ENCODE results near the gene CNTN1. TPM values are rescaled to one million over a fixed set of nuclear protein-coding genes. Genes with fewer than 3 reads are reported as not detected.

The CNTN1 gene
- total RNA-seq, 2 donors from 2014 or later, result not detected

- no peaks in the 10 kb centered on the region for H3K27me3 Mint-ChIP-seq
- H3K36me3 Mint-ChIP-seq (ENCODE audit: low read depth), result no peaks in the 10 kb centered on the region
- H3K4me3 Mint-ChIP-seq, result no peak overlapping the region
- H3K4me1 Mint-ChIP-seq, result no peaks in the 10 kb centered on the region
- no peaks in the 10 kb centered on the region for H3K9me3 ChIP-seq (ENCODE audit: control insufficient read depth, low read length, poor library complexity, severe bottlenecking)
- no peak overlapping the region for H3K27ac Mint-ChIP-seq
- ATAC-seq (no peak), DNase-seq (no peak)
These were observed 296.1 kb downstream of the CNTN1 start for GRCh38 chr12:40988355-40988754.

DNA sequence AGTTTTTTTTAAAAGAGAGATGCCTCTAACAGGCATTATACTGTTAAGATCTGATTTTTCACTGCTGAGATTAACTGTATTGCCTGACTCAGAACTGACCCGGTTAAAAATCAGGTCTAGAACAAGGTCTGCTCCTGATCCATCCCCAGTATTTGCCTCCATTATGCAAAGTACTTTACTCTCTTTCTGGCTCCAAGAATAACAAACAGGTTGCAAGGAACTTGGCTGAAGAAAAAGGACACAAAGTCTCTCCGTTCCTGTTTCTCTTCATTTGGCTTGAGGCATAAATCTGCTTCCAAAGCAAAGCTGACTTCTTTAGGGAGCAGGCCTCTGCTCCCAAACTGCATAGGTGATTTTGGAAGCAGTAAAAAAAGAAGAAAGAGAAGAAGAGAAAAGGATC lies 296.6 kb downstream of the CNTN1 start:
- no peaks in the 10 kb centered on the region for H3K4me1 Mint-ChIP-seq
- H3K36me3 Mint-ChIP-seq (ENCODE audit: low read depth), result no peaks in the 10 kb centered on the region
- ATAC-seq, result no peak
- no peak overlapping the region for H3K4me3 Mint-ChIP-seq
- no peak for DNase-seq
- no peak overlapping the region for H3K27ac Mint-ChIP-seq
- H3K27me3 Mint-ChIP-seq, result no peaks in the 10 kb centered on the region
- H3K9me3 ChIP-seq (ENCODE audit: control insufficient read depth, low read length, poor library complexity, severe bottlenecking), result no peaks in the 10 kb centered on the region

GRCh38 chr12:40989785-40990184 lies 297.5 kb downstream of the CNTN1 start:
- Mint-ChIP-seq H3K27ac (no peak overlapping the region), H3K27me3 (no peaks in the 10 kb centered on the region), H3K36me3 (ENCODE audit: low read depth) (no peaks in the 10 kb centered on the region), H3K4me1 (no peaks in the 10 kb centered on the region), H3K4me3 (no peak overlapping the region)
- DNase-seq, result no peak
- ATAC-seq, result no peak
- no peaks in the 10 kb centered on the region for H3K9me3 ChIP-seq (ENCODE audit: control insufficient read depth, low read length, poor library complexity, severe bottlenecking)

GRCh38 chr12:40992158-40992557 lies 299.9 kb downstream of the CNTN1 start:
- DNase-seq, result no peak
- no peak overlapping the region for H3K27ac Mint-ChIP-seq

DNA sequence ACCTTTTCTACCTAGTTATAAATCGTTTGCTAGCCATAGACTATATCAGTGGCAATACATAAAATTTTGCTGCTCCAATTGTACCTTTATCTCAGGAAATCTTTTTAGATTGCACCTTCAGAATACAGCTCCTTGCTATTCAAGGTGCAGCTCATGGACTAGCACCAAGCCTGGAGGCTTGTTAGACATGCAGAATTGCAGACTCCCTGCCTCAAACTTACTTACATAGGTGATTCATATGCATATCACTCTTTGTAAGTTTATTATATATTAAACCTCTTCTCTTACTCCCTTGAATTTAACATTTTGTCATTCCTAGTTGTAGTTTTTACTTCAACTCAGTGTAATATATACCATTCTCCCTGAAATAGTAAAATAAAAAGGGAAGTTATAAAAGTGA lies 300.4 kb downstream of the CNTN1 start:
- Mint-ChIP-seq H3K4me3 (no peak overlapping the region), H3K27me3 (no peaks in the 10 kb centered on the region), H3K36me3 (ENCODE audit: low read depth) (no peaks in the 10 kb centered on the region), H3K4me1 (no peaks in the 10 kb centered on the region), H3K27ac (no peak overlapping the region)
- DNase-seq (no peak), ATAC-seq (no peak)
- no peaks in the 10 kb centered on the region for H3K9me3 ChIP-seq (ENCODE audit: control insufficient read depth, low read length, poor library complexity, severe bottlenecking)

More at GRCh38 chr12:40992158-40992557, 299.9 kb downstream of the CNTN1 start:
- Mint-ChIP-seq H3K4me1 (no peaks in the 10 kb centered on the region), H3K27me3 (no peaks in the 10 kb centered on the region), H3K36me3 (ENCODE audit: low read depth) (no peaks in the 10 kb centered on the region), H3K4me3 (no peak overlapping the region)
- ATAC-seq, result no peak
- no peaks in the 10 kb centered on the region for H3K9me3 ChIP-seq (ENCODE audit: control insufficient read depth, low read length, poor library complexity, severe bottlenecking)

DNA sequence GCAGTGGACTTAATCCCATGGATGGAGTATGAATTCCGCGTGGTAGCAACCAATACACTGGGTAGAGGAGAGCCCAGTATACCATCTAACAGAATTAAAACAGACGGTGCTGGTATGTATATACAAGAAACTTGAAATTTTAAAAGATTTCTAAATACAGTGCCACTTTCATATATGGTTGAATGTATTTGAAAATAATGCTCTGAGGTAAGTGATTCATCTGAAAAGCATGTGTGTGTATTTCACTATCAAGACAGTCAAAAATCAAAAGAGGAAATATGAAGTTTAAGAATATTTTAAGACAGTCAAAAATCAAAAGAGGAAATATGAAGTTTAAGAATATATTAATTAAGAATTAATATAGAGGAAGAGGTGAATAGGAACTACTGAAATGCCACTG lies 300.9 kb downstream of the CNTN1 start:
- Mint-ChIP-seq H3K36me3 (ENCODE audit: low read depth) (no peaks in the 10 kb centered on the region), H3K4me3 (no peak overlapping the region), H3K27me3 (no peaks in the 10 kb centered on the region), H3K27ac (no peak overlapping the region), H3K4me1 (no peaks in the 10 kb centered on the region)
- DNase-seq (no peak), ATAC-seq (no peak)
- no peaks in the 10 kb centered on the region for H3K9me3 ChIP-seq (ENCODE audit: control insufficient read depth, low read length, poor library complexity, severe bottlenecking)

GRCh38 chr12:40996091-40996490 lies 303.9 kb downstream of the CNTN1 start:
- no peak for ATAC-seq
- DNase-seq, result no peak
- H3K27me3 Mint-ChIP-seq, result no peaks in the 10 kb centered on the region
- H3K4me1 Mint-ChIP-seq, result no peaks in the 10 kb centered on the region
- no peak overlapping the region for H3K4me3 Mint-ChIP-seq
- no peaks in the 10 kb centered on the region for H3K36me3 Mint-ChIP-seq (ENCODE audit: low read depth)
- H3K27ac Mint-ChIP-seq, result no peak overlapping the region
- no peaks in the 10 kb centered on the region for H3K9me3 ChIP-seq (ENCODE audit: control insufficient read depth, low read length, poor library complexity, severe bottlenecking)

DNA sequence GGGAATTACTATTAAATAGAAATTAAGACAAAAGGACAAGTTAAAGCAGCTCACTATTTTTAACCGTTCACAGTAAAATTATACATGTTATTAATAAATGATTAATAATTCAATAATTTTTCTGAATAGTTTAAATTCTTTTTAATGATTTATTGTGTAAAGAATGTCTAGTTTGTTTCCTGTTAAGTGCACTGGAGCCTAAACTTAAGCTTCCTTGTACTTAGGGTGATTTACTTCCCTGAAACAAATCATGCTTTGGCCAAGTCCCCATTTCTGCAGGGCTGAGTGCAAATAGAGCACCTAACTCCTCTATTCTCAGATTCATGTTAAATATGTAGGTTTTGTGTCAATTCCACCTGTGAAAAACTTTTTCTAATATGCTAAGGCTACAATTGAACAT lies 307.0 kb downstream of the CNTN1 start:
- H3K36me3 Mint-ChIP-seq (ENCODE audit: low read depth), result no peaks in the 10 kb centered on the region
- DNase-seq (no peak), ATAC-seq (no peak)
- H3K27me3 Mint-ChIP-seq, result no peaks in the 10 kb centered on the region
- no peaks in the 10 kb centered on the region for H3K9me3 ChIP-seq (ENCODE audit: control insufficient read depth, low read length, poor library complexity, severe bottlenecking)
- no peaks in the 10 kb centered on the region for H3K4me1 Mint-ChIP-seq
- H3K4me3 Mint-ChIP-seq, result no peak overlapping the region
- H3K27ac Mint-ChIP-seq, result no peak overlapping the region

DNA sequence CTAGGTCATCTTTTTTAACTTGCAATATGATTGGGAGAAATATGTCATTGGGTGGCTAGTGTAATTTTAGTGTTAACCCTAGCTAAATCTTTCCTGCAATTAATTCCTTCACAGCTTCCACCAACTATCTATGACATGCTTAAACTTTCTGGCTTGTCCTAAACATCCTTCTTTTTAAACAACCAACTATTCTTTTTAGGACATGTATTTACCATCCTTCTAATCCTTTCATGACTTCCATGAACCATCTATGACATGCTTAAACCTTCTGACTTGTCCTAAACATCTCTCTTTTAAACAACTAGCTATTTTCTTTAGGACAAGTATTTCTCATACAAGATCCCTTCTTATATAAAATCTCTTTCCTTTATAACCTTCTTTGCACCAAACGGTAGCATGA lies 316.2 kb downstream of the CNTN1 start:
- no peaks in the 10 kb centered on the region for H3K4me1 Mint-ChIP-seq
- H3K9me3 ChIP-seq (ENCODE audit: control insufficient read depth, low read length, poor library complexity, severe bottlenecking), result no peaks in the 10 kb centered on the region
- no peak overlapping the region for H3K27ac Mint-ChIP-seq
- ATAC-seq (no peak), DNase-seq (no peak)
- no peak overlapping the region for H3K4me3 Mint-ChIP-seq
- no peaks in the 10 kb centered on the region for H3K27me3 Mint-ChIP-seq
- no peaks in the 10 kb centered on the region for H3K36me3 Mint-ChIP-seq (ENCODE audit: low read depth)

DNA sequence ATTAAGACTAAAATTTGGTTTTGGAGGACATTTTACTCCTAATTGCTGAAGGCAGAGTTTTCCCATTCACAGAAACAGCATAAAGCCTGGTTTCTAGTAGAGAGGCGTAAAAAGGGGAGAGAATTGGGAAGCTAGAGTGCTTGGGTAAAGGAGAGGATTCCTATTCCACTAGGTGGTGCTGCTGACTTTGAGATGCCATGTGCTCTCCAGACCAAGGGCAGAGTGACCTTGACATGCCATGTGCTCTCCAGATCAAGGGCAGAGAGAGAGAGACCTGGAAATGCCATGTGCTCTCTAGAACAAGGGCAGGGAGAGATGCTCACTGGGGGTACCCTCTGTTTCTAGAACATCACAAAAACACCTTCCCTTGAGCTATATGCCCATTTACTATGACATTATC lies 319.7 kb downstream of the CNTN1 start:
- no peak overlapping the region for H3K27ac Mint-ChIP-seq
- no peaks in the 10 kb centered on the region for H3K36me3 Mint-ChIP-seq (ENCODE audit: low read depth)
- H3K4me3 Mint-ChIP-seq, result no peak overlapping the region
- no peaks in the 10 kb centered on the region for H3K27me3 Mint-ChIP-seq
- no peaks in the 10 kb centered on the region for H3K4me1 Mint-ChIP-seq
- ATAC-seq (no peak), DNase-seq (no peak)
- H3K9me3 ChIP-seq (ENCODE audit: control insufficient read depth, low read length, poor library complexity, severe bottlenecking), result no peaks in the 10 kb centered on the region

- Mint-ChIP-seq H3K27me3 (no peaks in the 10 kb centered on the region), H3K36me3 (ENCODE audit: low read depth) (no peaks in the 10 kb centered on the region), H3K4me1 (no peaks in the 10 kb centered on the region), H3K4me3 (no peak overlapping the region), H3K27ac (no peak overlapping the region)
- H3K9me3 ChIP-seq (ENCODE audit: control insufficient read depth, low read length, poor library complexity, severe bottlenecking), result no peaks in the 10 kb centered on the region
- DNase-seq, result no peak
- no peak for ATAC-seq
These were observed 321.8 kb downstream of the CNTN1 start for GRCh38 chr12:41013881-41014642.

DNA sequence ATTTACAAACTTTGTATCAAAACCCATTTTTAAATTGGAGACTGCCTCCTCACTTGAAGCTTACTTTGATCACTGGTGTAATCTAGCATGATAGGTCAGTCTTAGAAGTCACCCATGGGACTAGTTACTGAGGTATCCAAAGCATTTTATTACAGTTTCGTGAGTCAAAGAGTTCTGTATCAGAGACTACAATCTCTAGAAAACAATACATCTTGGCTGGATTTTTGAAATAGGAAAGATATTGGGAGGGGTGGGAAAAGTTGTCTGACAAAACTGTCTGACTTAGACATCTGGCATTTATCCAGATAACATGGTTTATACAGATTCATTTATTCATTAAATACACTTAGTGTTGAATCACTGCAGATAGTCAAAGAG lies 322.4 kb downstream of the CNTN1 start:
- Mint-ChIP-seq H3K4me3 (no peak overlapping the region), H3K27ac (no peak overlapping the region), H3K36me3 (ENCODE audit: low read depth) (no peaks in the 10 kb centered on the region), H3K27me3 (no peaks in the 10 kb centered on the region), H3K4me1 (no peaks in the 10 kb centered on the region)
- no peaks in the 10 kb centered on the region for H3K9me3 ChIP-seq (ENCODE audit: control insufficient read depth, low read length, poor library complexity, severe bottlenecking)
- no peak for ATAC-seq
- no peak for DNase-seq

- no peaks in the 10 kb centered on the region for H3K27me3 Mint-ChIP-seq
- no peaks in the 10 kb centered on the region for H3K9me3 ChIP-seq (ENCODE audit: control insufficient read depth, low read length, poor library complexity, severe bottlenecking)
- no peak overlapping the region for H3K4me3 Mint-ChIP-seq
- no peak for ATAC-seq
- no peaks in the 10 kb centered on the region for H3K4me1 Mint-ChIP-seq
- H3K27ac Mint-ChIP-seq, result no peak overlapping the region
- no peak for DNase-seq
- H3K36me3 Mint-ChIP-seq (ENCODE audit: low read depth), result no peaks in the 10 kb centered on the region
These were observed 325.8 kb downstream of the CNTN1 start for GRCh38 chr12:41018010-41018409.

DNA sequence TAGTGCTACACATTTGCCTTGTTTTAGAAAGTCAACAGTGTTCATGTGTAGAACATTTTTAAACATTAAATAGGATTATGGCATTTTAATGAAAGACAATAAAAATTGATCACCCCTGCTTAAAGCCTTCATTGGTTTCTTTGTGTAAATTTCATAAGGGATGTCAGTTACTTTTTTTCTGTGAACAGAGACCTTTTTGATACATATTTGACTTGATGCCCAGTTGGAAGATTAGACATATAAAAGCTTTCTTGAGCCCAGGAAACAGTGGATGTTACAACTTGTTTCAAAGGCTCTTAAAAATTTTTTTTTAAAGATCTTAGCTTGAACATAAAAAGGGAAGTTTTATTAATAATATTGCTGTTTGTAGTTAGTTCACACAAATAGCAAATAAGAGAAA lies 327.2 kb downstream of the CNTN1 start:
- Mint-ChIP-seq H3K4me3 (no peak overlapping the region), H3K36me3 (ENCODE audit: low read depth) (no peaks in the 10 kb centered on the region), H3K27me3 (no peaks in the 10 kb centered on the region), H3K27ac (no peak overlapping the region), H3K4me1 (no peaks in the 10 kb centered on the region)
- DNase-seq, result no peak
- no peak for ATAC-seq
- no peaks in the 10 kb centered on the region for H3K9me3 ChIP-seq (ENCODE audit: control insufficient read depth, low read length, poor library complexity, severe bottlenecking)
